Activated naive CD8-positive, alpha-beta T cell treated with anti-CD3 and anti-CD28 coated beads, Interleukin-2, amount 50 U/mL, for 24 hours (primary cell): ENCODE measurements around the gene ATF2.

ENCODE experiments used
- ATAC-seq: fragments of 150-1000 bp; cut with Tn5 transposase; one replicate; pipeline ENCODE4 v1.10.0; 2021
- DNase-seq: peaks from one replicate; pipeline ENCODE4 v3.0.0; 2021
- H3K27ac Mint-ChIP-seq: one replicate; pipeline ENCODE4 v1.8.0; 2021; ENCODE audit warnings: mild to moderate bottlenecking, mixed read lengths
- H3K27me3 Mint-ChIP-seq: one replicate; pipeline ENCODE4 v1.8.0; 2021; ENCODE audit warnings: mixed read lengths
- H3K36me3 Mint-ChIP-seq: one replicate; pipeline ENCODE4 v1.8.0; 2021; ENCODE audit warnings: low read depth, mixed read lengths
- H3K4me1 Mint-ChIP-seq: one replicate; pipeline ENCODE4 v1.8.0; 2021; ENCODE audit warnings: mixed read lengths
- H3K4me3 Mint-ChIP-seq: one replicate; pipeline ENCODE4 v1.8.0; 2021; ENCODE audit warnings: mild to moderate bottlenecking, moderate library complexity, mixed read lengths
- H3K9me3 Mint-ChIP-seq: one replicate; pipeline ENCODE4 v1.8.0; 2021; ENCODE audit warnings: mixed read lengths

ATF2 gene, protein sequence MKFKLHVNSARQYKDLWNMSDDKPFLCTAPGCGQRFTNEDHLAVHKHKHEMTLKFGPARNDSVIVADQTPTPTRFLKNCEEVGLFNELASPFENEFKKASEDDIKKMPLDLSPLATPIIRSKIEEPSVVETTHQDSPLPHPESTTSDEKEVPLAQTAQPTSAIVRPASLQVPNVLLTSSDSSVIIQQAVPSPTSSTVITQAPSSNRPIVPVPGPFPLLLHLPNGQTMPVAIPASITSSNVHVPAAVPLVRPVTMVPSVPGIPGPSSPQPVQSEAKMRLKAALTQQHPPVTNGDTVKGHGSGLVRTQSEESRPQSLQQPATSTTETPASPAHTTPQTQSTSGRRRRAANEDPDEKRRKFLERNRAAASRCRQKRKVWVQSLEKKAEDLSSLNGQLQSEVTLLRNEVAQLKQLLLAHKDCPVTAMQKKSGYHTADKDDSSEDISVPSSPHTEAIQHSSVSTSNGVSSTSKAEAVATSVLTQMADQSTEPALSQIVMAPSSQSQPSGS

GRCh38 chr2:175167792-175168563, at the start of gene ATF2:
Gene ATF2, minus strand, starts transcription at chr2:175168203. Its CDS starts 31,760 bp downstream, at chr2:175136443.
- peak within 1 kb of the TSS; percentile 96 for H3K27ac Mint-ChIP-seq
- no peaks in the 10 kb centered on the region for H3K9me3 Mint-ChIP-seq
- ATAC-seq (peak; percentile 97), DNase-seq (peak; percentile 95)
- H3K4me1 Mint-ChIP-seq, result peaks cover 49% of the 10 kb centered on the region
- peaks cover 5% of the 10 kb centered on the region for H3K36me3 Mint-ChIP-seq
- H3K27me3 Mint-ChIP-seq, result no peaks in the 10 kb centered on the region
- peak within 1 kb of the TSS; percentile 98 for H3K4me3 Mint-ChIP-seq

DNA sequence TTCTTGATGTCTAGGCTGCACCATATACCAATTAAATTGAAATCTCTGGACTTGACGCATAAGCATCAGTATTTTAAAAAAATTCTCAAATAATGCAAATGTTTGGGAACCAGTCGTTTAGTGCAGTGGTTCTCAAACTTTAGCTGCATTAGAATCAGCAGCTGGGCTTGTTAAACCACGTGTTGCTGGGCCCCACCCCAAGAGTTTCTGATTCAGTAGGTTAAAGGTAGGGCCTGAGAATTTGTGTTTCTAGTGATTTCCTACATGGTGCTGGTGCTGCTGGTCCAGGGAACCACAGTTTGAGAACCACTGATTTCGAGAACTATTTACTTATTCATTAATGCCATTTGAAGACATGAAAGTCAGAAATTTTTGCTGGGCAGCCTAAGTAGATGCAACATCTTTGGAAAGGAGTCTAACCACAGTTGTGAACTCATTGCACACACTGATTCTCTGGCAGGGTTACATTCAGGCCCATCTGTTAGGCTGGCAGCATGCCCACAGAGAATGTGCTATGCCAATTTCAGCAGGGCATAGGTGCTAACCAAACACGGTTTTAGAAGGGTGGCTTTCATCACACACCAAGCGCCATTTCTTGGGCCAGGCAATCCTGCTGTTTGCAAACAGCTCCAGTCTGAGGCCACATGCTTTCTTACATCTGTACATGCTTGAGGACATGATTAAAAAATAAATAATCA, 39.9 kb upstream of the ATF2 start:
- ATAC-seq, result no peak
- Mint-ChIP-seq H3K27ac (no peak overlapping the region), H3K27me3 (peaks cover 11% of the 10 kb centered on the region), H3K4me1 (peaks cover 10% of the 10 kb centered on the region), H3K36me3 (no peaks in the 10 kb centered on the region), H3K9me3 (no peaks in the 10 kb centered on the region), H3K4me3 (no peak overlapping the region)
- DNase-seq, result no peak

DNA sequence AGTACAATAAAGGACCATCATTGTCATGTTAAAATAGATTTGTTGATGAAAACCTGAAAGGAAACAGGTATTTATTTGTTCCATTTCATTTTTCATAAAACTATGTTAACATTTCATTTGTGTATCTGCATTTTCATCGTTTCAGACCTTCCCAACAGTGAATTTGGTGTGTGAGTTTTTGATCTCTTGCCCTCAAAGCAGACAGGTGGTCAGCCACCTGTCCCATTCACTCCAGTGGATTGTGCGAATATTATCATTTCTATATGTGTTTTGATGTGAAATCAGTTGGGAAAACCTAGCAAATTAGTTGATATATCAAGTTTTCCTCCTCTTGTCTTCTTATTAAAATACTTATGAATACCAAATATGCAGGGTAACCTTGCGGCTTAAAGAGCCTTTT, 38.9 kb upstream of the ATF2 start:
- no peak for ATAC-seq
- Mint-ChIP-seq H3K27ac (no peak overlapping the region), H3K4me3 (no peak overlapping the region), H3K9me3 (no peaks in the 10 kb centered on the region), H3K36me3 (no peaks in the 10 kb centered on the region), H3K27me3 (peaks cover 12% of the 10 kb centered on the region), H3K4me1 (peaks cover 10% of the 10 kb centered on the region)
- DNase-seq, result no peak

DNA sequence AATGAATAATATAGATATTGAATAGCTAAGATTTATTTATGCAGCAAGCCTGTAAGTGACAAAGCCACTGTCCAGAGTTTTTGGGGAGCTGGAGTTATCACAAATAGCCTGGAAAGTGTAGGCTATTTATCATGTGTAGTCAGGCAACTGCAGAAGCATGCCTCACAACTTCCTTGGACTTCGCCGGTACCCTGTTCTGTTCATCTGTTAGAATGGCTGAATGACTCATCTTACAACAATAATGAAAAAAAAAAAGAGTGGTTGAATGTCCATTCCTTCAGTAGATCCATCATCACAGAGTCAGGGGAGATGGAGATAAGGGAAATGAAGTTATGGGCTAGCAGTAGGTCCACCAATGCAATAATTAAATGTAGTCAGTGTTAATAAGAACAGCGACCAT, 37.5 kb upstream of the ATF2 start:
- ATAC-seq, result no peak
- no peaks in the 10 kb centered on the region for H3K9me3 Mint-ChIP-seq
- H3K27me3 Mint-ChIP-seq, result peaks cover 10% of the 10 kb centered on the region
- no peak overlapping the region for H3K4me3 Mint-ChIP-seq
- DNase-seq, result no peak
- H3K27ac Mint-ChIP-seq, result no peak overlapping the region
- H3K36me3 Mint-ChIP-seq, result no peaks in the 10 kb centered on the region
- H3K4me1 Mint-ChIP-seq, result peaks cover 10% of the 10 kb centered on the region

DNA sequence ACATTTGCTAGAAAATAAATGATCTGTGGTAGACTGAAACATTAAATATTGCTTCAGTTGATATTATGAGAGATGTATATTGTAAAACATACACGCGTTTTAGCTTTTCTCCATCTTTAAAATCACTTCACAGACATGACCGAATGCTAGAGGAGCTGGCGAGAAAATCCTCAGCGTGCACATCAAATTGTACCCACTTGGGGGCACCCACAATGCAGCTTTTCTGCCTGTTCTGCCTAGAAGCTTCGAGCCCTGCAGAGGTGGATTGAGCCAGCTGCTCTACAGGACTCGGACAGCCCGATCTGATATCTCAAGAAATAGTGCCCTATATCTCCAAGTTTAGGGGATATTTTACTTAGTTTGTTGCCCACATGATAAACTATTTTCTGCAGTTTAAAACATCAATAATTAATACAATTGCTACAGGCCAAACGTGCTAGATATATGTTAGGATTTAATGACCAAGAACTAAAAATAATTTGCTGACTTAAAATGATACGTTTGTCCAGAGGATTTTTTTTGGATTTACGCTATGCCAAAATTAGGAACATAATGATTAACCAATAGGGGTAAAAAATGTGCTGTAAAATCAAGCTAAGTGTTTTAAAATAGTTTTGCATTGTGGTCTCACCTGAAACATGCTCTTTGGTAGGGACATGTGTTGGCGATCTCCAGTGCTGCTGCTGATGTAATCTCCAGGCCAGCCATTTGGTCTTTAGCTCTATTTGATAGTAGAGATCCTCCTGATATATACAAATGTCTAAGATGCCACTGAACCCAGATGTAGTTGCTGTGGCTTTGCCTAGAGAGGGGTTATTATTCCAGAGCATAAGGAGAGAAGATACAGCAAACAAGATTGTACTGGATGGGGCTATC, 35.9 kb upstream of the ATF2 start:
- H3K27ac Mint-ChIP-seq, result no peak overlapping the region
- H3K4me1 Mint-ChIP-seq, result peaks cover 10% of the 10 kb centered on the region
- no peak overlapping the region for H3K4me3 Mint-ChIP-seq
- no peaks in the 10 kb centered on the region for H3K9me3 Mint-ChIP-seq
- no peaks in the 10 kb centered on the region for H3K36me3 Mint-ChIP-seq
- DNase-seq (peak; percentile 55), ATAC-seq (peak; percentile 93)
- peaks cover 19% of the 10 kb centered on the region for H3K27me3 Mint-ChIP-seq

GRCh38 chr2:175195012-175195411, 27.0 kb upstream of the ATF2 start:
- no peaks in the 10 kb centered on the region for H3K4me1 Mint-ChIP-seq
- no peaks in the 10 kb centered on the region for H3K36me3 Mint-ChIP-seq
- H3K27ac Mint-ChIP-seq, result no peak overlapping the region
- peaks cover 37% of the 10 kb centered on the region for H3K27me3 Mint-ChIP-seq
- DNase-seq (no peak), ATAC-seq (no peak)
- no peaks in the 10 kb centered on the region for H3K9me3 Mint-ChIP-seq
- H3K4me3 Mint-ChIP-seq, result no peak overlapping the region

GRCh38 chr2:175188761-175189160, 20.8 kb upstream of the ATF2 start:
- no peak overlapping the region for H3K27ac Mint-ChIP-seq
- ATAC-seq (no peak), DNase-seq (no peak)
- H3K36me3 Mint-ChIP-seq, result no peaks in the 10 kb centered on the region
- no peak overlapping the region for H3K4me3 Mint-ChIP-seq
- H3K4me1 Mint-ChIP-seq, result no peaks in the 10 kb centered on the region
- H3K9me3 Mint-ChIP-seq, result no peaks in the 10 kb centered on the region
- peaks cover 21% of the 10 kb centered on the region for H3K27me3 Mint-ChIP-seq

DNA sequence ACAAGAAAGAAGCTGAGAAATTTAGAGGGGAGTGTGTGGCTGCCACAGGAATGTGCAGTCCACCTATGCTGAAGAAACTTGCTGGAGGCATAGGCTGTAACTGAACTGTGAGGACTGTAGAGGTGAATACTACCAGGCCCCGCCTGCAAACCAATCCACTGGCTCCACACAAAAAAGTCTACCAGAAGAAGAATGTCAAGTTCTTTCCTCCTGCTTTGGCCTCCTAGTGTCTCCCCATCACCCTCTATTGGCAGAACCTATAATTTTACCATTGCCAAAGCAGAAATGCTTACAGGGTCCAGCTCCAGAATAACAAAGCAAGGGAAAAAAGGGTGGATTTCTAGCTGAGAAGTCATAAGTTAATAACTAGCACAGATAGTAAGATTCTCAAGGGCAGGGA, 19.4 kb upstream of the ATF2 start:
- Mint-ChIP-seq H3K4me3 (no peak overlapping the region), H3K27me3 (peaks cover 16% of the 10 kb centered on the region), H3K4me1 (peaks cover 2% of the 10 kb centered on the region), H3K36me3 (no peaks in the 10 kb centered on the region), H3K27ac (no peak overlapping the region), H3K9me3 (no peaks in the 10 kb centered on the region)
- DNase-seq (no peak), ATAC-seq (no peak)

DNA sequence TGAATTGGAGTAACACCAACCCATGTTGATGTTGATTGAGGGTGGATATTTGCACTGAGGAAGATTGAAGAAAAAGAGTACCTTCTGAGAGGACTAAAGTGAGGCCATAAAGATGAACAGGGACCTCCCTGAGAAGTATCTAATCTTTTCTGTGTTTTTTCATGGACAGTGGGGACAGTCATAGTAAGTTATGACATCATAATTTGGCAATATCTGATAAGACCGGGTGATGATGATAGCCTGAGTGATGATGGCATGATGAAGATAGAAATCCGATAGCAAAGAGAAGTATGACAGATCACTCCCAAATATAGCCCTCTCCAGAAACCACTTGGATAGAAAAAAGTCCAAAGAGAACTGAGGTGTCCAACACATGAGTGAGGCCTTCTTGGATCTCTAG, 15.7 kb upstream of the ATF2 start:
- Mint-ChIP-seq H3K27me3 (peaks cover 4% of the 10 kb centered on the region), H3K9me3 (peaks cover 7% of the 10 kb centered on the region), H3K36me3 (peaks cover 26% of the 10 kb centered on the region), H3K4me3 (no peak overlapping the region), H3K27ac (no peak overlapping the region), H3K4me1 (peaks cover 26% of the 10 kb centered on the region)
- ATAC-seq, result no peak
- DNase-seq, result no peak

DNA sequence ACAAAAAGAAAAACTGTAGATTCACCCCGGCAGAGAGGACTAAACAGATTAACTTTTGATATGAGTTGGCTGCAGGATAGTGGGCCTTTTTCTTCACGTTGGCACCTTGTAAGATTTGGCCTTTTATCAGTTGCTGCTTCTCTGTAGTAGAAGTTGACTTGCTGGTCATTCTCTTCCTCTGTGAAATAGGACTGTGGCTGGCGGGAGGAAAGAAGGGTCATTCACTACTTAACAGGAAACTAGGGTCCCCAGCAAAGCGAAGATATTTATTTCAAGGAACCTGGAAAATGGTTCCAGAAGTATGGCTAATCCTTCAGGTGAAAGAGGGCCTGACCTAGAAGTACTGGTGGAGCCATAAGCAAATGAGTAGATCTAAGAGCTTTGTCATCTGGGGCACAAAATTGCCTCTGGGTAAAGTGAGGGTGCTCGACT, 13.9 kb upstream of the ATF2 start:
- peak overlapping the region; percentile 99 for H3K27ac Mint-ChIP-seq
- peaks cover 36% of the 10 kb centered on the region for H3K4me1 Mint-ChIP-seq
- no peaks in the 10 kb centered on the region for H3K27me3 Mint-ChIP-seq
- DNase-seq (no peak), ATAC-seq (no peak)
- peaks cover 41% of the 10 kb centered on the region for H3K36me3 Mint-ChIP-seq
- peaks cover 7% of the 10 kb centered on the region for H3K9me3 Mint-ChIP-seq
- H3K4me3 Mint-ChIP-seq, result peak overlapping the region; percentile 90

DNA sequence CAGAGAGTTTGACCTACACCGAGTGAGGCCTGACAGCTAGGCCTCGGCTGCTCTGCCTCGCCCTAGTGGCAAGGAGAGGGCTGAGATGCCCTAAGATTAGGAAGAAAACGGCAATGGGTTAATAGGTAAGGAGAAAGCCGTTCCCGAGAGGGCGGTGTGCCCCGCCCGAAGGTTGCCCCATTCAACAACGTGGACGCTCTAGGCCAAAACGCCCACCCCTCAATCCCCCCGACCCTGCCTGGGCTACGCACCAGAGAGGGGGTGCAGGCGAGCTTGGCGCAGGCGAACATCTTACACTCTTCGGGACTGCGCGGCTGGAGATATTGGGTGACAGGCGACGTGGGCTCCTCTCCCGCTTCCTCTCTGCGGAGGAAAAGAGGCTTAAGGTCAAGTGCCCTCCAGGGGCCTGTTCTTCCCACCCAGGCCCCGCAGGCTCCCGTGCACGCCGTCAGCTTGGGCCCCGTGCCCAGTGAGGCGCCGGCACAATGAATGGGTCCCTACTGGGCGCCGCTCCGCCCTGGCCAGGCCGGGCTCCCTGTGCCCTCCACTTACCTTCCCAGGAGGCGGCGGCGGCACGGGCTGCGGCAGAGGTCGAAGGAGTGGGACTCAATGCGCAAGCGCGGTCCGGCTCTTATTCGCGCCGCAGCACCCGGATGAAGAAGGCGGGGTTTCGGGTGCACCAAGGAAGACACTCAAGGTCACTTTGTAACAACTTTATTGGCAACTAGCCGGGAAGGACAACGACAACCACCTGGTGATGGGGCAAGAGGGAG, 13.3 kb upstream of the ATF2 start, which contains the start of gene ATP5MC3:
Gene ATP5MC3, minus strand, starts transcription at position 607 of the 773 bp plus-strand sequence. Its CDS starts 317 bp downstream, at position 290.
- DNase-seq (peak; percentile 92), ATAC-seq (peak; percentile 88)
- Mint-ChIP-seq H3K27me3 (no peaks in the 10 kb centered on the region), H3K36me3 (peaks cover 47% of the 10 kb centered on the region), H3K4me1 (peaks cover 41% of the 10 kb centered on the region), H3K9me3 (peaks cover 7% of the 10 kb centered on the region), H3K27ac (peak within 1 kb of the TSS; percentile 99), H3K4me3 (peak within 1 kb of the TSS; percentile 90)

- DNase-seq (peak; percentile 67), ATAC-seq (peak; percentile 79)
- peaks cover 7% of the 10 kb centered on the region for H3K9me3 Mint-ChIP-seq
- H3K4me1 Mint-ChIP-seq, result peaks cover 41% of the 10 kb centered on the region
- H3K4me3 Mint-ChIP-seq, result peak overlapping the region; percentile 90
- peak overlapping the region; percentile 99 for H3K27ac Mint-ChIP-seq
- H3K36me3 Mint-ChIP-seq, result peaks cover 51% of the 10 kb centered on the region
- H3K27me3 Mint-ChIP-seq, result no peaks in the 10 kb centered on the region
Measured at GRCh38 chr2:175180701-175181103, 12.7 kb upstream of the ATF2 start.

- H3K36me3 Mint-ChIP-seq, result peaks cover 67% of the 10 kb centered on the region
- ATAC-seq (no peak), DNase-seq (no peak)
- H3K27me3 Mint-ChIP-seq, result no peaks in the 10 kb centered on the region
- H3K4me3 Mint-ChIP-seq, result no peak overlapping the region
- H3K4me1 Mint-ChIP-seq, result peaks cover 31% of the 10 kb centered on the region
- peak overlapping the region; percentile 20 for H3K27ac Mint-ChIP-seq
- peaks cover 2% of the 10 kb centered on the region for H3K9me3 Mint-ChIP-seq
Measured at GRCh38 chr2:175176624-175177023, 8.6 kb upstream of the ATF2 start.
